ENCODE measurements around the gene VPS45. TPM values are rescaled to one million over a fixed set of nuclear protein-coding genes. Genes with fewer than 3 reads are reported as not detected.

VPS45 gene
- total and polyA plus RNA-seq, 2 of the 8 experiments (the other 6 are each of a cell fraction or from before 2014, with no cell fraction given): 19.1 to 27.6 TPM

- Histone ChIP-seq H3K79me1 (ENCODE audit: low read depth, low read length) (no peaks in the 10 kb centered on the region), H2BK5ac (ENCODE audit: low read depth, low read length) (no peak overlapping the region), H3K4me1 (replicated peaks in 1 of 4; ENCODE audit: control insufficient read depth in 3 of 4, insufficient read depth in 4 of 4, low read length in 3 of 4) (no peaks in the 10 kb centered on the region), H4K20me1 (replicated peaks in 1 of 2; ENCODE audit: control insufficient read depth in 1 of 2, insufficient read depth in 2 of 2, low read length in 2 of 2) (no peaks in the 10 kb centered on the region), H4K5ac (ENCODE audit: insufficient read length, low read depth, low read length) (no peak overlapping the region), H2BK120ac (replicated peaks; ENCODE audit: low read depth, low read length) (no peak overlapping the region), H3K36me3 (ENCODE audit: control insufficient read depth in 2 of 4, insufficient read depth in 4 of 4, low read length in 3 of 4) (peaks cover 0 to 9% (median 2%) of the 10 kb centered on the region in 4 experiments; a peak in 4 of 8 replicates), H2BK12ac (ENCODE audit: low read depth, low read length) (no peak overlapping the region), H2BK20ac (ENCODE audit: low read length) (no peak overlapping the region), H3K9ac (replicated peaks in 1 of 4; ENCODE audit: extremely low read depth in 1 of 4, low read depth in 3 of 4, low read length in 3 of 4) (no peak overlapping the region), H3K27ac (ENCODE audit: low read depth, low read length) (no peak overlapping the region), H3K4ac (replicated peaks; ENCODE audit: insufficient read length, low read depth, low read length) (no peak overlapping the region), H3K9me3 (ENCODE audit: insufficient read depth in 2 of 2, low read depth in 1 of 2, low read length in 1 of 2) (no peaks in the 10 kb centered on the region), H3K56ac (replicated peaks; ENCODE audit: insufficient read length, low read depth, low read length) (no peak overlapping the region), H3K27me3 (replicated peaks in 1 of 4; ENCODE audit: control insufficient read depth in 3 of 4, extremely low read depth in 1 of 4, insufficient read depth in 3 of 4, low read length in 3 of 4) (no peaks in the 10 kb centered on the region), H3K14ac (ENCODE audit: insufficient read length) (no peak overlapping the region), H2BK15ac (ENCODE audit: low read length) (no peak overlapping the region), H4K91ac (replicated peaks; ENCODE audit: insufficient read length, low read length) (no peak overlapping the region), H3K18ac (ENCODE audit: extremely low read depth, low read length) (no peak overlapping the region), H3K23ac (ENCODE audit: insufficient read length) (no peak overlapping the region), H3K79me2 (ENCODE audit: control insufficient read depth in 1 of 2, insufficient read depth in 2 of 2, low read length in 2 of 2) (0 out of 4 replicates have a peak, but pooled peaks cover 0 to 7% of the 10 kb centered on the region in 2 experiments), H4K8ac (ENCODE audit: extremely low read depth, insufficient read depth, low read length) (no peak overlapping the region), H3K4me3 (ENCODE audit: extremely low read depth in 1 of 4, insufficient read depth in 2 of 4, low read depth in 3 of 4, low read length in 4 of 4) (no peak overlapping the region), H3K23me2 (ENCODE audit: low read depth, low read length) (no peaks in the 10 kb centered on the region), H2AK5ac (ENCODE audit: low read depth, low read length) (no peak overlapping the region), H2AFZ (ENCODE audit: low read length) (no peak overlapping the region), H3K4me2 (ENCODE audit: insufficient read depth in 1 of 2, low read depth in 2 of 2, low read length in 2 of 2) (no peak overlapping the region)
- ChIA-PET CTCF (ENCODE audit: partially characterized antibody) (interaction anchor here (0.6 to 1.4 kb wide), 3 partner anchors 95 to 117 kb away, joined by 3 to 4 read pairs (median 3); no protein-coding TSS in a partner anchor), POLR2A (ENCODE audit: partially characterized antibody) (no interaction called here)
- 91% methylated on average over 5 of the region's 5 CpGs; no CpG with 5 or more reads in 1 of the 2 experiments for WGBS, 2 experiments (ENCODE audit: extremely low coverage in 1 of 2, insufficient coverage in 1 of 2, insufficient read length in 1 of 2, insufficient replicate concordance in 2 of 2, low coverage in 1 of 2, low lambda C conversion rate in 2 of 2, missing lambda C conversion rate in 1 of 2)
- FAIRE-seq: no peak
- DNase-seq (ENCODE audit: low read depth in 1 of 2, low spot score in 2 of 2): no peak
- TF ChIP-seq RNF2 (IDR thresholded peaks at IDR 0.05; ENCODE audit: borderline replicate concordance, low read depth, low read length, missing control alignments, poor library complexity, severe bottlenecking): no peak
- TF ChIP-seq RAD21 (IDR thresholded peaks at IDR 0.05 in 1 of 2, conservative IDR thresholded peaks at IDR 0.05 in 1 of 2; ENCODE audit: low read depth in 2 of 2, low read length in 2 of 2): no peak
- TF ChIP-seq RFX5 (IDR thresholded peaks at IDR 0.05; ENCODE audit: borderline replicate concordance, low read depth, low read length): no peak
- no peak for TF ChIP-seq BRCA1 (IDR thresholded peaks at IDR 0.05; ENCODE audit: low read depth, low read length)
- no peak for TF ChIP-seq NRF1 (IDR thresholded peaks at IDR 0.05; ENCODE audit: low read depth, low read length)
- TF ChIP-seq EZH2 (IDR thresholded peaks at IDR 0.05; ENCODE audit: low read depth, low read length, severe bottlenecking): no peak
- no peak for TF ChIP-seq SIRT6 (IDR thresholded peaks at IDR 0.05; ENCODE audit: low read length)
- no peak for TF ChIP-seq BCL11A (IDR thresholded peaks at IDR 0.05; ENCODE audit: low read depth in 2 of 2, low read length in 2 of 2)
- TF ChIP-seq TAF1 (IDR thresholded peaks at IDR 0.05; ENCODE audit: low read depth, low read length): no peak
- TF ChIP-seq HDAC2 (IDR thresholded peaks at IDR 0.05; ENCODE audit: borderline replicate concordance in 1 of 2, low read depth in 2 of 2, low read length in 2 of 2): no peak
- no peak for TF ChIP-seq KDM1A (IDR thresholded peaks at IDR 0.05; ENCODE audit: borderline replicate concordance, low read length)
- TF ChIP-seq CREB1 (IDR thresholded peaks at IDR 0.05): no peak
- no peak for TF ChIP-seq POLR2AphosphoS5 (IDR thresholded peaks at IDR 0.05; ENCODE audit: low read depth, low read length)
- no peak for TF ChIP-seq TCF12 (IDR thresholded peaks at IDR 0.05; ENCODE audit: low read depth, low read length)
- no peak for TF ChIP-seq BACH1 (IDR thresholded peaks at IDR 0.05; ENCODE audit: low read length)
Observed at GRCh38 chr1:150069923-150070322, 2.3 kb downstream of the VPS45 start.

Measured in H1 (cell line).